Nephron (organoid): ENCODE data around the gene IFT172.

Experiments
- H3K27ac Mint-ChIP-seq, 3 experiments: 2 replicates each; pipeline ENCODE4 v1.8.0; 2020; ENCODE audit warnings: mixed read lengths in 3 of 3, mild to moderate bottlenecking in 2 of 3, moderate library complexity in 1 of 3
- H3K27me3 Mint-ChIP-seq: 2 replicates; pipeline ENCODE4 v1.8.0; 2021; ENCODE audit warnings: low read depth, mild to moderate bottlenecking, moderate library complexity, mixed read lengths
- H3K36me3 Mint-ChIP-seq: 2 replicates; pipeline ENCODE4 v1.8.0; 2020; ENCODE audit warnings: low read depth, mixed read lengths
- H3K4me1 Mint-ChIP-seq: 2 replicates; pipeline ENCODE4 v1.8.0; 2020; ENCODE audit warnings: mixed read lengths
- H3K4me3 Mint-ChIP-seq, 3 experiments: 2 replicates each; pipeline ENCODE4 v1.8.0; 2020; ENCODE audit warnings: mild to moderate bottlenecking in 3 of 3, mixed read lengths in 3 of 3, moderate library complexity in 2 of 3
- H3K9me3 Mint-ChIP-seq: 2 replicates; pipeline ENCODE4 v1.8.0; 2020; ENCODE audit warnings: mixed read lengths
- CTCF ChIP-seq, 3 experiments: fragments of 200-600 bp; sonication (generic); IDR thresholded peaks; one replicate each; pipeline ENCODE4 v1.5.0; 2021; ENCODE audit warnings: antibody characterized with exemption in 3 of 3; ENCODE audit not compliant: unreplicated experiment in 3 of 3

IFT172 gene

GRCh38 chr2:27489118-27489497 lies 435 bp downstream of the IFT172 start:
- H3K27ac Mint-ChIP-seq: peak overlapping the region; percentile 43 to 83 (median 83)
- no peak for TF ChIP-seq CTCF (IDR thresholded peaks at IDR 0.05; ENCODE audit: unreplicated experiment in 3 of 3)

GRCh38 chr2:27485496-27485895 lies 4.0 kb downstream of the IFT172 start:
- H3K27ac Mint-ChIP-seq: no peak overlapping the region
- H3K4me1 Mint-ChIP-seq: peaks cover 18% of the 10 kb centered on the region
- H3K27me3 Mint-ChIP-seq: no peaks in the 10 kb centered on the region
- peak overlapping the region in 2 of 3 experiments; percentile 1 to 55 for H3K4me3 Mint-ChIP-seq
- no peaks in the 10 kb centered on the region for H3K9me3 Mint-ChIP-seq
- peaks cover 35% of the 10 kb centered on the region for H3K36me3 Mint-ChIP-seq
- TF ChIP-seq CTCF (IDR thresholded peaks at IDR 0.05; ENCODE audit: unreplicated experiment in 3 of 3): no peak

More at GRCh38 chr2:27489118-27489497, 435 bp downstream of the IFT172 start:
- H3K9me3 Mint-ChIP-seq: no peaks in the 10 kb centered on the region
- peaks cover 4% of the 10 kb centered on the region for H3K27me3 Mint-ChIP-seq
- H3K4me3 Mint-ChIP-seq: peak overlapping the region; percentile 91 to 96 (median 96)
- H3K4me1 Mint-ChIP-seq: peaks cover 18% of the 10 kb centered on the region
- peaks cover 11% of the 10 kb centered on the region for H3K36me3 Mint-ChIP-seq

GRCh38 chr2:27471961-27472360 lies 17.6 kb downstream of the IFT172 start:
- TF ChIP-seq CTCF (IDR thresholded peaks at IDR 0.05; ENCODE audit: unreplicated experiment in 3 of 3): no peak
- Mint-ChIP-seq H3K4me1 (no peaks in the 10 kb centered on the region), H3K27me3 (no peaks in the 10 kb centered on the region), H3K4me3 (no peak overlapping the region), H3K9me3 (no peaks in the 10 kb centered on the region), H3K36me3 (peaks cover 47% of the 10 kb centered on the region), H3K27ac (no peak overlapping the region)

GRCh38 chr2:27464443-27464842 lies 25.1 kb downstream of the IFT172 start:
- Mint-ChIP-seq H3K4me1 (no peaks in the 10 kb centered on the region), H3K4me3 (no peak overlapping the region)
- no peak for TF ChIP-seq CTCF (IDR thresholded peaks at IDR 0.05; ENCODE audit: unreplicated experiment in 3 of 3)

GRCh38 chr2:27461118-27461517 lies 28.4 kb downstream of the IFT172 start:
- Mint-ChIP-seq H3K27ac (no peak overlapping the region), H3K36me3 (peaks cover 52% of the 10 kb centered on the region), H3K4me3 (no peak overlapping the region), H3K9me3 (no peaks in the 10 kb centered on the region), H3K27me3 (no peaks in the 10 kb centered on the region), H3K4me1 (no peaks in the 10 kb centered on the region)
- no peak for TF ChIP-seq CTCF (IDR thresholded peaks at IDR 0.05; ENCODE audit: unreplicated experiment in 3 of 3)

More at GRCh38 chr2:27464443-27464842, 25.1 kb downstream of the IFT172 start:
- H3K27ac Mint-ChIP-seq: no peak overlapping the region
- H3K9me3 Mint-ChIP-seq: no peaks in the 10 kb centered on the region
- H3K27me3 Mint-ChIP-seq: no peaks in the 10 kb centered on the region
- peaks cover 26% of the 10 kb centered on the region for H3K36me3 Mint-ChIP-seq

GRCh38 chr2:27453968-27454367 lies 35.6 kb downstream of the IFT172 start:
- Mint-ChIP-seq H3K27ac (no peak overlapping the region), H3K36me3 (peaks cover 73% of the 10 kb centered on the region), H3K4me3 (no peak overlapping the region), H3K27me3 (no peaks in the 10 kb centered on the region), H3K9me3 (no peaks in the 10 kb centered on the region), H3K4me1 (no peaks in the 10 kb centered on the region)
- no peak for TF ChIP-seq CTCF (IDR thresholded peaks at IDR 0.05; ENCODE audit: unreplicated experiment in 3 of 3)
